Activated naive CD8-positive, alpha-beta T cell treated with anti-CD3 and anti-CD28 coated beads, Interleukin-2, amount 50 U/mL, for 24 hours (primary cell): ENCODE data around the gene P4HB.

Experiments
- ATAC-seq: fragments of 150-1000 bp; cut with Tn5 transposase; one replicate; pipeline ENCODE4 v1.10.0; 2021
- DNase-seq: peaks from one replicate; pipeline ENCODE4 v3.0.0; 2021
- H3K27ac Mint-ChIP-seq: one replicate; pipeline ENCODE4 v1.8.0; 2021; ENCODE audit warnings: mild to moderate bottlenecking, mixed read lengths
- H3K27me3 Mint-ChIP-seq: one replicate; pipeline ENCODE4 v1.8.0; 2021; ENCODE audit warnings: mixed read lengths
- H3K36me3 Mint-ChIP-seq: one replicate; pipeline ENCODE4 v1.8.0; 2021; ENCODE audit warnings: low read depth, mixed read lengths
- H3K4me1 Mint-ChIP-seq: one replicate; pipeline ENCODE4 v1.8.0; 2021; ENCODE audit warnings: mixed read lengths
- H3K4me3 Mint-ChIP-seq: one replicate; pipeline ENCODE4 v1.8.0; 2021; ENCODE audit warnings: mild to moderate bottlenecking, moderate library complexity, mixed read lengths
- H3K9me3 Mint-ChIP-seq: one replicate; pipeline ENCODE4 v1.8.0; 2021; ENCODE audit warnings: mixed read lengths

The P4HB gene

DNA sequence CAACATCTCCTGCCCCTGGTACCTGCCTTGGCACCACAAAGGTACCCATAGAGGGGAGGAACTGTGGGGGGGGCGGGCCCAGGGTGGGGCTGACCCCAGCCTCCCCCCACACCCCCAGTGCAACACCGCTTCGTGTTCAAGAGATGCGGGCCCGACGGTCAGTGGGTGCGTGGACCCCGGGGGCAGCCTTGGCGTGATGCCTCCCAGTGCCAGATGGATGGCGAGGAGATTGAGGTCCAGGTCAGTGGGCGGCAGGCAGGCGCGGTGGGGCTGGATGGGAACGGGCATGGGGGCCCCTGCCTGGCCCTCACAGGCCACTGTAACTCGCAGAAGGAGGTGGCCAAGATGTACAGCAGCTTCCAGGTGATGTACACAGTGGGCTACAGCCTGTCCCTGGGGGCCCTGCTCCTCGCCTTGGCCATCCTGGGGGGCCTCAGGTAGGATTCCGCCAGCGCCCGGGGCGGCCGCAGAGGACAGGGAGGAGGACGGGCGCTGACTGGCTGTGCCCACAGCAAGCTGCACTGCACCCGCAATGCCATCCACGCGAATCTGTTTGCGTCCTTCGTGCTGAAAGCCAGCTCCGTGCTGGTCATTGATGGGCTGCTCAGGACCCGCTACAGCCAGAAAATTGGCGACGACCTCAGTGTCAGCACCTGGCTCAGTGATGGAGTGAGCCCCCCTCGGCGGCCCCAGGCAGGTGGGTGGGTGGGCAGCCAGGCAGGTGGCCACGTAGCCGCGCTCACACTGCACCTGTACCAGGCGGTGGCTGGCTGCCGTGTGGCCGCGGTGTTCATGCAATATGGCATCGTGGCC, 49.2 kb downstream of the P4HB start:
- H3K9me3 Mint-ChIP-seq = no peaks in the 10 kb centered on the region
- no peaks in the 10 kb centered on the region for H3K4me1 Mint-ChIP-seq
- H3K36me3 Mint-ChIP-seq = no peaks in the 10 kb centered on the region
- DNase-seq = no peak
- peaks cover 13% of the 10 kb centered on the region for H3K27me3 Mint-ChIP-seq
- ATAC-seq = no peak
- no peak overlapping the region for H3K27ac Mint-ChIP-seq
- no peak overlapping the region for H3K4me3 Mint-ChIP-seq

DNA sequence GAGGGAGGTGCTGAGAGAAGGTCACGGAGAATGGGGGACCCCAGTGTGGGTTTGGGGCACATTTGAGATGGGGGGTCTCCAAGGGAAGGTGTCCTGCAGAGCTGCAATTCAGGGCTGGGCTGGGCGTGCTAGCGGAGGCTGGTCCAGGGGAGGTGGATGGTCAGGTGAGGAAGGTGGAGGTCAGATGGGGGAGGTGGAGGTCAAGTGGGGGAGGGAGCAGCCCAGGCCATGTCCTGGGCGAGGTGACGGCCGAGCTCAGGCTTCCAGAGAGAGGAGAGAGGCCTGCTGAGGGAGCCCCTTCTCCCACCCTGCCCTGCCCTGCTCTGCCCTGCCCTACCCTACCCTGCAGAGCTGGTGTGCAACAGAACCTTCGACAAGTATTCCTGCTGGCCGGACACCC, 49.9 kb downstream of the P4HB start:
- DNase-seq (no peak), ATAC-seq (no peak)
- Mint-ChIP-seq H3K27ac (no peak overlapping the region), H3K36me3 (no peaks in the 10 kb centered on the region), H3K4me1 (no peaks in the 10 kb centered on the region), H3K27me3 (peaks cover 15% of the 10 kb centered on the region), H3K9me3 (no peaks in the 10 kb centered on the region), H3K4me3 (no peak overlapping the region)

DNA sequence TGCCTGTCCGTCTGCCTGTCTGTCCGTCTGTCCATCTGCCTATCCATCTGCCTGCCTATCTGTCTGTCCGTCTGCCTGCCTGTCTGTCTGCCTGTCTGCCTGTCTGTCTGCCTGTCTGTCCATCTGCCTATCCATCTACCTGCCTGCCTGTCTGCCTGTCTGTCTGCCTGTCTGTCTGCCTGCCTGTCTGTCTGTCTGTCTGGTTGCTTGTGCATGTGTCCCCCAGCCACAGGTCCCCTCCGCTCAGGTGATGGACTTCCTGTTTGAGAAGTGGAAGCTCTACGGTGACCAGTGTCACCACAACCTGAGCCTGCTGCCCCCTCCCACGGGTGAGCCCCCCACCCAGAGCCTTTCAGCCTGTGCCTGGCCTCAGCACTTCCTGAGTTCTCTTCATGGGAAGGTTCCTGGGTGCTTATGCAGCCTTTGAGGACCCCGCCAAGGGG, 50.8 kb downstream of the P4HB start:
- no peak overlapping the region for H3K4me3 Mint-ChIP-seq
- no peaks in the 10 kb centered on the region for H3K36me3 Mint-ChIP-seq
- ATAC-seq = no peak
- peaks cover 2% of the 10 kb centered on the region for H3K4me1 Mint-ChIP-seq
- peaks cover 20% of the 10 kb centered on the region for H3K27me3 Mint-ChIP-seq
- H3K9me3 Mint-ChIP-seq = no peaks in the 10 kb centered on the region
- no peak overlapping the region for H3K27ac Mint-ChIP-seq
- no peak for DNase-seq

DNA sequence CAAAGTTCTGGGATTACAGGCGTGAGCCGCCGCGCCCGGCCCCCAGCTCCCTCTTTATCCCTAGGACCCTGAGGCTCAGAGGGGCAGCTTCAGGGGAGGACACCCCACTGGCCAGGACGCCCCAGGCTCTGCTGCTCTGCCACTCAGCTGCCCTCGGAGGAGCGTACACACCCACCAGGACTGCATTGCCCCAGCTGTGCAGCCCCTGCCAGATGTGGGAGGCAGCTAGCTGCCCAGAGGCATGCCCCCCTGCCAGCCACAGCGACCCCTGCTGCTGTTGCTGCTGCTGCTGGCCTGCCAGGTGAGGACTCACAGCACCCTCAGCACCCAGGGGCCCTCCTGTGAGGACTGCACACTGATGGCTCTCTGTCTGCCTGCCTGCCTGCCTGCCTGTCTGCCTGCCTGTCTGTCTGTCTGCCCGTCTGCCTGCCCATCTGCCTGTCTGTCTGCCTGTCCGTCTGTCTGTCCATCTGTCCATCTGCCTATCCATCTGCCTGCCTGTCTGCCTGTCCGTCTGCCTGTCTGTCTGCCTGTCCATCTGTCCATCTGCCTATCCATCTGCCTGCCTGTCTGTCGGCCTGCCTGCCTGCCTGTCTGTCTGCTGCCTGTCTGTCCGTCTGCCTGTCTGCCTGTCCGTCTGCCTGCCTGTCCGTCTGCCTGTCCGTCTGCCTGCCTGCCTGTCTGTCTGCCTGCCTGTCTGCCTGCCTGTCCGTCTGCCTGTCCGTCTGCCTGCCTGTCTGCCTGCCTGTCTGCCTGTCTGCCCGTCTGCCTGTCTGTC, 51.4 kb downstream of the P4HB start:
- peaks cover 2% of the 10 kb centered on the region for H3K4me1 Mint-ChIP-seq
- DNase-seq (no peak), ATAC-seq (no peak)
- H3K27me3 Mint-ChIP-seq = peaks cover 20% of the 10 kb centered on the region
- no peak overlapping the region for H3K4me3 Mint-ChIP-seq
- H3K27ac Mint-ChIP-seq = no peak overlapping the region
- no peaks in the 10 kb centered on the region for H3K9me3 Mint-ChIP-seq
- no peaks in the 10 kb centered on the region for H3K36me3 Mint-ChIP-seq

DNA sequence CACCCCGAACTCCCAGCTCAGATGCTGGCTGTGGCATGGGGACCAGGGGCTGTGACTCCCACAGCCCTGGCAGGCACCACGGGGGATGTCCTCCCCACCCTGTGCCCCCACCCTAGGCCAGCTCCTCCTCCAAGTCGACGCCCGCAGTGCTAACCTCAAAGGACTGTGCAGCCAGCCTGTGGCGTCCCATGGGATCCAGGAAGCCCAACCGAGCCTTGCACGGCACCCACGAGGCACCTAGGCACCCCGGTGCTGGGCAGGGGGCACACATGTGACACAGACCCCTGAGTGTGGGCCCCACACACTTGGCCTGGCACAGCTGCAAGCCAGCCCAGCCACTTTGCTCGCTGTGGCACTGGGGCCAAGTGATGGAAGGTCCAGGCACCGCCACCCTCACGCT, 52.5 kb downstream of the P4HB start:
- no peak for DNase-seq
- Mint-ChIP-seq H3K27ac (no peak overlapping the region), H3K4me1 (peaks cover 2% of the 10 kb centered on the region), H3K36me3 (no peaks in the 10 kb centered on the region), H3K4me3 (no peak overlapping the region), H3K27me3 (peaks cover 26% of the 10 kb centered on the region), H3K9me3 (no peaks in the 10 kb centered on the region)
- no peak for ATAC-seq

DNA sequence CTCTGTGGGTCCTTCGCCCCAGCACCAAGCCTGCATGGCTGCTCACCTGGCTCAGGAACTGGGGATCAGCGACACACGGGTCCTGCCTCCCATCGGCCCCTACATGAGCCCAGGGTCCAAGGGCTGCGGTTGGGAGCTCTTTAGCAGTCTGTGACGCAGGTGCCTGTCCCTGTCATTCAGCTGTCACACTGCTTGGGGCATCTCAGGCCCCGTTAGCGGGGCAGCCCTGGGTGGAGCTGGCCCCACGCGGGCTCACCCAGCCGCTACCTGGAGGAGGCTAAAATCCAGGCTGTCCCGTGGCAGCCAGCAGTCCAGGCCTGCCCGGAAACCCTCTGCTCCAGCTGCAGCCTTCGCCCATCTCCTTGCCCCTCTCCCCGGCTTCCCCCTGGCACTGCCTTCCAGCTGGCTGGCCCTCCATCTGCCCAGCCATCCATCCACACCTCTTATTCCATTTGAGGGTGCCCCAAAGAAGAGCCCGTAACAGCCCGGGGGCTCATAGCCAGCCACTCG, 53.1 kb downstream of the P4HB start:
- H3K27ac Mint-ChIP-seq = no peak overlapping the region
- no peaks in the 10 kb centered on the region for H3K36me3 Mint-ChIP-seq
- peaks cover 32% of the 10 kb centered on the region for H3K27me3 Mint-ChIP-seq
- DNase-seq = no peak
- no peak overlapping the region for H3K4me3 Mint-ChIP-seq
- H3K4me1 Mint-ChIP-seq = peaks cover 2% of the 10 kb centered on the region
- ATAC-seq = no peak
- no peaks in the 10 kb centered on the region for H3K9me3 Mint-ChIP-seq

DNA sequence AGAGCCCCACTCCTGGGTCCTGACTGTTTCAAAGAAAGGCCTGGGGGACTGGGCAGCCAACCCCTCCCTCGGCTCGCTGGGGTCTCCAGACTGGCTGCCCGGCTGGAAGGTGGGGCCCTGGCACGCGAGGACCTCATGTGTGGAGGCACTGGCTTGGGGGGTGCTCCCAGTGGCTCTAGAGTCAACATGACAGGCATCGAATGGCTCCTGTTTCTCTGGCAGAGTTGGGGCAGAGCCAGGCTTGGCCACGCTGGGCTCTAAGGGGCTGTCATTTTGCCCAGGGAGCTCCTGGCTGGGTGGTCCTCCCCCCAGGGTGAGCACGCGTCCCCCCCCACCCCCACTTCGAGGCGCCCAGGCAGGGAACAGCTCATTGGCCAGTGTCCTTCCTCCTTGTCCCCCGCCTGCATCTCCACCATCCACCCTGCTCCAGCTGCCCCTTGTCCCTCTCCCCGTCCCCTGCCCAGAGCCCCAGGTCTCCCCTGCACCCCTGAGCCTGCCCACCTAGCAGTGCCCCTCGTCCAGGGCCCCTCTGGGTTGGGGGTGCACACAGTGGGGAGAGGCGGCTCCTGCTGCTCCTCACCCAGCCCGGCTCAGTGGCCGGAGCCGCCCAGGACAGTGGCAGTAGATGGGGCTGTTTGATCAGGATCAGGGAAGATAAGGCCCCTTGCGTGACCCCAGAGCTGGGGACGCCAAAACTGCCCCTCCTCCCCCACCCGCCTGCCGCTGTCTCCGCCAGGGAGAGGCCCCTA, 53.7 kb downstream of the P4HB start:
- Mint-ChIP-seq H3K4me1 (peaks cover 2% of the 10 kb centered on the region), H3K9me3 (no peaks in the 10 kb centered on the region), H3K36me3 (no peaks in the 10 kb centered on the region), H3K4me3 (no peak overlapping the region), H3K27ac (no peak overlapping the region), H3K27me3 (peaks cover 39% of the 10 kb centered on the region)
- ATAC-seq (no peak), DNase-seq (no peak)

DNA sequence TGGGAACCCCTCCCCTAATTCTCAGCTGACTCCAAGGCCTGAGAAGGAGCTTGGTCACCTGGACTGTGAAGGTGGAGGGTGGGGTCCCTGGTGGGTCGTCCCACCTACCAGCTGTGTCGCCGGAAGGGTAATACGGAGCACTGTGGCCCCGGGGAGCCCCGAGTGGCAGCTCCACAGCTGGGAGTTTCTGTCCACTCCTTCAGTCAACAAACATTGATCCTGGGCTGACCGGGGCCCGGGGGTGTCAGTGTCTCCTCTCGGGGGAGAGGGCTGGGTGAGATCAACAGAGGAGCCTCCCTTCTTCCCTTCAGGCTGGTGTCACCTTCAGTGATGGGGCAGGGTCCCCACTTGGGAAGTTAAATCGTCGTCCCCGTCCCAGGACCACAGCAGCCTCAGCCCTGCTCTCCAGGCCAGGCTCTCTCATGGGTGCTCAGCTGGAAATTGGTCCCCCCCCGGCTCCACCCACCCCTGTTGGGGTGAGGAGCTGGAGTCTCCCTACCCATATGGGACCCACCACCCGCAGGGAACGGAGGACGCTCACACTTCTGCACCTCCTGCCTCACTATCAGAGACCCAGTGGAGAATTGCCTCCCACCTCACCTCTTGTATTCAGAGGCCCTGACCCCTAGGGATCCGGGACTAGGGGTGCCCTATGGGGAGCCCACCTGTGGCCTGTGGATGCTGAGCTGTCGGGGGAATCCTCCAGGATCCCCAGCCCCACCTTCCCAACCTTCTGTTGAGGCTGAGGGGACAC, 54.5 kb downstream of the P4HB start:
- Mint-ChIP-seq H3K27ac (no peak overlapping the region), H3K4me1 (peaks cover 2% of the 10 kb centered on the region), H3K4me3 (no peak overlapping the region), H3K9me3 (no peaks in the 10 kb centered on the region), H3K27me3 (peaks cover 45% of the 10 kb centered on the region), H3K36me3 (no peaks in the 10 kb centered on the region)
- no peak for DNase-seq
- no peak for ATAC-seq

DNA sequence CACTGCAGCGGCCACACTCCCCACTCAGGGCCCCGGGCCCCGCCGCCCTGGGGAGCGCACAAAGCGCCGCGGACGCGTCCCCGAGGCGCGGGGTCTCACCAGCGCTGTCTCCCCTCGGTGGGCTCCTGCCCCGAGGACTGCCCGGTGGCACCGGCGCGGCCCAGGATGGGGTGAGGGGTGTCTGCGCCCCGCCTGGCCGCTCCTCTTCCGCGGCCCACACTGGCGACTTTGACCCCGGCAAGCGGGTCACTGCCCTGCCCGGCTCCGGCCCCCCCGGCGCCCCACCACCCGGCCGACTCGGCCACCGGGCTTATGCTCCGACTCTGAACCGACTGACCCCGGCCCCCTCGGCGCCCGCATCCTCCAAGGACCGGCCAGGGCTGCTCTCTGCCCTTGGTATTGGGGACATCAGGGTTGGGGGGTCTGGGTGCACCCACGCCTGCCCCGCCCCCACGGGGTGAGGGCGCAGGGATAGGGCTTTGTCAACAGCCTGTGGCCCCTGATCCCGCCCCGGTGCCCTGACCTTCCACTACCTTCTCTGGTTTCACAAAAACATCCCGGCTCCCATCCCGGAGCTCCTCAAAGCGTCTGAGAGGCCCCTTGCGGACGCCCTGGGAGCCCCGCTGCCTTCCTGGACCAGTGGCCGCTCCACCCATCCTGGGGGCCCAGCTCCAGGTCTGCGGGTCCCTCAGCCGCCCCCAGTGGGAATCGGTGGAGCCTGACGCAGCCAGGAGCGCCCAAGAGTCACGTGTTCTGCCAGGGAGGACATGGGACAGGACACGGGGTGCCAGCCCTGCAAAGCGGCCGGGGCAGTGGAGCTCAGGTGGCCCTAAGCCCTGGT, 55.6 kb downstream of the P4HB start:
- no peaks in the 10 kb centered on the region for H3K36me3 Mint-ChIP-seq
- H3K27me3 Mint-ChIP-seq = peaks cover 51% of the 10 kb centered on the region
- ATAC-seq (no peak), DNase-seq (no peak)
- no peak overlapping the region for H3K27ac Mint-ChIP-seq
- H3K4me3 Mint-ChIP-seq = no peak overlapping the region
- H3K9me3 Mint-ChIP-seq = no peaks in the 10 kb centered on the region
- H3K4me1 Mint-ChIP-seq = peaks cover 2% of the 10 kb centered on the region

DNA sequence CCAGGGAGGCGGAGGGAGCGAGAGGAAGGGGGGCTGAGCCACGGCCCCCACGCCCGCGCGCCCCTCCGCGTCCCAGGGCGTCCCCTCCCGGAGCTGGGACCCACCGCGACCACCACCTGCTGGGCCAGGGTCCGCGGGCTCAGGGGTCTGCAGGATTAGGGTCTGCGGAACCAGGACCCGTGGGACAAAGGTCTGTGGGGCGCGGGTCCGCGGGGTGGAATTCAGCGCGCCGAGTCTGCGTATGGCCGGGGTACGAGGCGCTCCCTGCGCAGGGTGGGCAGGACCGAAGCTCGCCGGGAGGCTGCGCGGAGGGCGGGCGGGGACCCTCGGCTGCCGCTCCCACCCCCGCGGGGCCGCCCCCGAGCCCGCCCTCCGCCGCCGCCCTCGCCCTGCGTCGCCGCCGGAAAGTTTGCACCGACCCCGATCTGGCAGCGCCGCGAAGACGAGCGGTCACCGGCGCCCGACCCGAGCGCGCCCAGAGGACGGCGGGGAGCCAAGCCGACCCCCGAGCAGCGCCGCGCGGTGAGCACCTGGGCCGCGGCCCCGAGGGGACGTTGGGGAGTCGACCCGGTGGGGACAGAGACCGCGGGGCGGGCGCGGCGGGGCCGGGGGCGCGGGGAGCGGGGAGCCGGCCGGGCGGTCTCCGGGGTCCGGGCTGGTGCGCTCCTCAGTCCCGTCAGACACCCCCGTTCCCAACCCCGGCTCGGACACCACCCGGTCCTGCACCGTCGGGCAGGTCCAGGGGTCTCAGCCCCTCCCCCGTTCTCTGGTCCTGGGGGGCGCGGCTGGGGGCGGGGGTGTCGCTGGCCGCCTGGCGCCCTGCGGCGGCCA, 56.4 kb downstream of the P4HB start, which contains the start of gene GCGR:
TSS of gene GCGR (plus strand) at position 423 of the 831 bp plus-strand sequence. CDS start 4,869 bp downstream, outside the sequence.
- Mint-ChIP-seq H3K9me3 (no peaks in the 10 kb centered on the region), H3K4me3 (no peak within 1 kb of the TSS), H3K27ac (no peak within 1 kb of the TSS), H3K27me3 (peaks cover 49% of the 10 kb centered on the region), H3K4me1 (peaks cover 2% of the 10 kb centered on the region), H3K36me3 (no peaks in the 10 kb centered on the region)
- DNase-seq (no peak), ATAC-seq (no peak)

DNA sequence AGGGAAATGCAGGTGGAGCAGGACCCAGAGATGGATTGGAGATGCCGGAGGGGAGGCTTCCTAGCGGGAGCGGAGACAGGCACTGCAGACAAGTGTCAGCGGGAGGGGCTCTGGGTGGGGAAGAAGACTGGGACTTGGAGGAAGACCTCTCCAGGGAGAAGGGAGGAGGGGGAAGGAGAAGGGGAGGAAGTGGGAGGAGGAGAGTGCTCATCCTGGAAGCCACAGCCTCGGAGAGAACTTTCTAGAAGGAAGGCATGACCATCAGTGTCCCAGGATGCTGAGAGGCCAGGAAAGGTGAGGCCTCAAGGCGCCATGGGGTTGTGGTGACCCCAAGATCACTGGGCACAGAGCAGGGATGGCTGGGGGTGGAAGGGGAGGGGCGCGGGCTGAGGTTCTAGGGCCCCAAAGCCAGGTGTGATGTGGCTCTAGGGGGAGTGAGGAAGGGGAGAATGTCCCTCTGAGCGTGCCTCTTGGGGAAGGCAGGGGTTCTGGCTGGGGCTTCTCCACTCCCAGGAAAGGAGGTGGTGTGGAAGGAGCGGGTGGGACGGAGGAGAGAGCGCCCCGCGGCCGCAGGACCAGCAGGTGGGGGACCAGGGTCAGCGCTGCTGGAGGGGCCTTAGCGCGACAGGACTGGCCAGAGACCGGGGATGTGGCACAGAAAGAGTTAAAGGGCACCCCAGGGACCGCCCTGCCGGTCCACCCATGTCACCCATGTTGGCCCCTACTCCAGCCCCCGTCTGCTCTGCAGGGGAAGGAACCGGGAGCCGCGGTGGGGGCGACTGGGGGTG, 57.3 kb downstream of the P4HB start:
- Mint-ChIP-seq H3K36me3 (no peaks in the 10 kb centered on the region), H3K4me1 (peaks cover 2% of the 10 kb centered on the region), H3K4me3 (no peak overlapping the region), H3K9me3 (no peaks in the 10 kb centered on the region), H3K27ac (no peak overlapping the region), H3K27me3 (peaks cover 49% of the 10 kb centered on the region)
- ATAC-seq (no peak), DNase-seq (no peak)
